ENCODE measurements around the gene KRTAP10-6.
"Not testable (repeated sequence)": the region's sequence is repeated elsewhere in the genome, so short reads cannot be mapped to it uniquely, and the experiment has no call there.

The KRTAP10-6 gene

DNA sequence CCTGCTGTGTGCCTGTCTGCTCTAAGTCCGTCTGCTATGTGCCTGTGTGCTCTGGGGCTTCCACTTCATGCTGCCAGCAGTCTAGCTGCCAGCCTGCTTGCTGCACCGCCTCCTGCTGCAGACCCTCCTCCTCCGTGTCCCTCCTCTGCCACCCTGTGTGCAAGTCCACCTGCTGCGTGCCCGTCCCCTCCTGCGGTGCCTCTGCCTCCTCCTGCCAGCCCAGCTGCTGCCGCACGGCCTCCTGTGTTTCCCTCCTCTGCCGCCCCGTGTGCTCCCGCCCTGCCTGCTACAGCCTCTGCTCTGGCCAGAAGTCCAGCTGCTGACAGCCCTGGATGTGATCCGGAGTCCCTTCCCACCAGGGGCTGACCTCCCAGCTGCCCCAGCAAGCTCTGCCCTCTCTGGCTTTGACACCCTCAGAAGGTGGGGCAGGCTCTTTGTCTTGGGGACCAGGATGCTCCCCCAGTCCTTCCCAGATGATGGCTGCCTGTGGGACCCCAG, 45.6 kb upstream of the KRTAP10-6 start:
- H3K14ac ChIP-seq (ENCODE audit: low read length); H3K9me3 ChIP-seq (ENCODE audit: insufficient read depth, low read depth, low read length); H4K12ac ChIP-seq (ENCODE audit: low read depth, low read length); H3K4ac ChIP-seq (ENCODE audit: low read depth, low read length); H4K91ac ChIP-seq (ENCODE audit: low read depth, low read length); H3K79me1 ChIP-seq (ENCODE audit: low read length); H2AFZ ChIP-seq (ENCODE audit: insufficient read depth, low read length, poor library complexity); H2AK5ac ChIP-seq (ENCODE audit: low read length); H3K9ac ChIP-seq (ENCODE audit: low read length); H2BK5ac ChIP-seq (ENCODE audit: low read depth, low read length, poor library complexity); H2BK120ac ChIP-seq (ENCODE audit: insufficient read depth, low read length, poor library complexity); H3K36me3 ChIP-seq (ENCODE audit: control insufficient read depth in 1 of 2, insufficient read depth in 2 of 2, low read length in 2 of 2); H3K27me3 ChIP-seq (ENCODE audit: insufficient read depth, low read length); H3K18ac ChIP-seq (ENCODE audit: low read length); H3K23ac ChIP-seq (ENCODE audit: low read length); H3K79me2 ChIP-seq (ENCODE audit: control insufficient read depth, insufficient read depth, low read length, poor library complexity); H3K4me2 ChIP-seq (ENCODE audit: low read length); H2BK12ac ChIP-seq (ENCODE audit: low read length); H3K27ac ChIP-seq (ENCODE audit: low read depth, low read length); H3K4me1 ChIP-seq (ENCODE audit: control insufficient read depth in 1 of 2, insufficient read depth in 2 of 2, low read length in 2 of 2); DNase-seq; H4K8ac ChIP-seq (ENCODE audit: low read depth, low read length); H3K4me3 ChIP-seq (ENCODE audit: low read depth, low read length): not testable (repeated sequence)
- WGBS (ENCODE audit: extremely low coverage, insufficient coverage, insufficient read length): no CpG with 5 or more reads among the region's 12 CpGs

GRCh38 chr21:44637018-44637850, 44.9 kb upstream of the KRTAP10-6 start, which contains the start of gene KRTAP10-10:
TSS of gene KRTAP10-10 (plus strand) at chr21:44637356. CDS start at chr21:44637418, 62 bp downstream.
- Histone ChIP-seq H3K14ac (ENCODE audit: low read length) (no peak within 1 kb of the TSS), H3K23ac (ENCODE audit: low read length) (no peak within 1 kb of the TSS), H3K27ac (ENCODE audit: low read depth, low read length) (no peak within 1 kb of the TSS), H3K9me3 (ENCODE audit: insufficient read depth, low read depth, low read length) (no peaks in the 10 kb centered on the region), H3K4ac (ENCODE audit: low read depth, low read length) (no peak within 1 kb of the TSS), H4K91ac (ENCODE audit: low read depth, low read length) (no peak within 1 kb of the TSS), H3K79me2 (ENCODE audit: control insufficient read depth, insufficient read depth, low read length, poor library complexity) (no peaks in the 10 kb centered on the region), H3K4me3 (ENCODE audit: low read depth, low read length) (peak within 1 kb of the TSS; percentile 56), H3K4me1 (ENCODE audit: control insufficient read depth in 1 of 2, insufficient read depth in 2 of 2, low read length in 2 of 2) (no peaks in the 10 kb centered on the region), H2BK5ac (ENCODE audit: low read depth, low read length, poor library complexity) (no peak within 1 kb of the TSS), H3K36me3 (ENCODE audit: control insufficient read depth in 1 of 2, insufficient read depth in 2 of 2, low read length in 2 of 2) (no peaks in the 10 kb centered on the region), H2AFZ (ENCODE audit: insufficient read depth, low read length, poor library complexity) (no peak within 1 kb of the TSS), H2BK120ac (ENCODE audit: insufficient read depth, low read length, poor library complexity) (no peak within 1 kb of the TSS), H4K12ac (ENCODE audit: low read depth, low read length) (no peak within 1 kb of the TSS), H3K9ac (ENCODE audit: low read length) (no peak within 1 kb of the TSS), H4K8ac (ENCODE audit: low read depth, low read length) (no peak within 1 kb of the TSS), H3K4me2 (ENCODE audit: low read length) (no peak within 1 kb of the TSS), H2BK12ac (ENCODE audit: low read length) (no peak within 1 kb of the TSS), H3K27me3 (ENCODE audit: insufficient read depth, low read length) (no peaks in the 10 kb centered on the region), H3K79me1 (ENCODE audit: low read length) (no peaks in the 10 kb centered on the region), H2AK5ac (ENCODE audit: low read length) (no peak within 1 kb of the TSS), H3K18ac (ENCODE audit: low read length) (no peak within 1 kb of the TSS)
- no peak for DNase-seq
- no CpG with 5 or more reads among the region's 21 CpGs for WGBS (ENCODE audit: extremely low coverage, insufficient coverage, insufficient read length)

DNA sequence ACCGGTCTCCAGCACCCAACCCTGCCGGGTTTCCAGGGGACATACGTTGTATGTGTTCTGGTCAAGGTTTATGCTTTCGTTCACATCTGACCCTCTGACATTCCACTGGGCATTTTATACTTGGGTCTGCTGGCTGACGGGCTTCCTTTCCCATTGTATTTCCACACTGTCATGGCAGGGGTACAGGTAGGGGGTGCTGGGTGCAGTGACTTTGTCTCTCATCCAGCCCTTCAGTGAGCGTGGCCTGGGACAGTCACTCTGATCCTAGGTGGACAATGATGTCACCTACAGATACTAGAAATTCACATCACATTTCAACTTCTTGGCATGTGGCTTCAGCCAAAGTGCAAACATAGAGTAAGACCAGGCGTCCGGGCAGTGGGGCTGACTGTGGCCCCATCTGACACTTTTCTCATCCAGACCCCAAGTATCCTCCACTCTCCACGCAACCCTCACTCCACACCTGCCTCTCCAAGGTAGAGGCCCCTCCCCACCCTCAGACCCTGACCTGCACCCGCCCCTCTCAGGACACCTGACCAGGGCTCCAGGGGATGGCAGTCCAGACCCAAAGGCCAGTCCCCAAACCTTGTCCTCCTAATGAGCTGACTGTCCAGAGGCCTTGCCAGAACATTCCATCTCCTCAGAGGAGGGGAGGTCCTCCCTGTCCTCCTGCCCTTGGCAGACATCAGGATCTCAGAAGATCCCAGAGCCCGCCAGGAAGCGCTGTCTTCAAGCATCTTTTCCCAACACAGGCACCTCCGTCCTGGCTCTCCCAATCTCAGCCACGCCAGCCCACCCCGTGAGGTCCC, 44.1 kb upstream of the KRTAP10-6 start:
- H3K18ac ChIP-seq (ENCODE audit: low read length): no peak overlapping the region
- no peak overlapping the region for H4K8ac ChIP-seq (ENCODE audit: low read depth, low read length)
- no peaks in the 10 kb centered on the region for H3K27me3 ChIP-seq (ENCODE audit: insufficient read depth, low read length)
- H3K79me1 ChIP-seq (ENCODE audit: low read length): no peaks in the 10 kb centered on the region
- no peak for DNase-seq
- H3K23ac ChIP-seq (ENCODE audit: low read length): no peak overlapping the region
- no peaks in the 10 kb centered on the region for H3K36me3 ChIP-seq (ENCODE audit: control insufficient read depth in 1 of 2, insufficient read depth in 2 of 2, low read length in 2 of 2)
- H3K4ac ChIP-seq (ENCODE audit: low read depth, low read length): no peak overlapping the region
- H3K4me2 ChIP-seq (ENCODE audit: low read length): no peak overlapping the region
- H3K4me1 ChIP-seq (ENCODE audit: control insufficient read depth in 1 of 2, insufficient read depth in 2 of 2, low read length in 2 of 2): no peaks in the 10 kb centered on the region
- no peak overlapping the region for H3K4me3 ChIP-seq (ENCODE audit: low read depth, low read length)
- WGBS (ENCODE audit: extremely low coverage, insufficient coverage, insufficient read length): no CpG with 5 or more reads among the region's 15 CpGs
- no peak overlapping the region for H2AK5ac ChIP-seq (ENCODE audit: low read length)
- H3K79me2 ChIP-seq (ENCODE audit: control insufficient read depth, insufficient read depth, low read length, poor library complexity): no peaks in the 10 kb centered on the region
- no peak overlapping the region for H2BK120ac ChIP-seq (ENCODE audit: insufficient read depth, low read length, poor library complexity)
- no peak overlapping the region for H4K12ac ChIP-seq (ENCODE audit: low read depth, low read length)
- H2AFZ ChIP-seq (ENCODE audit: insufficient read depth, low read length, poor library complexity): no peak overlapping the region
- no peak overlapping the region for H3K27ac ChIP-seq (ENCODE audit: low read depth, low read length)
- no peak overlapping the region for H2BK12ac ChIP-seq (ENCODE audit: low read length)
- no peak overlapping the region for H3K14ac ChIP-seq (ENCODE audit: low read length)
- no peak overlapping the region for H2BK5ac ChIP-seq (ENCODE audit: low read depth, low read length, poor library complexity)
- H4K91ac ChIP-seq (ENCODE audit: low read depth, low read length): no peak overlapping the region
- no peak overlapping the region for H3K9ac ChIP-seq (ENCODE audit: low read length)
- H3K9me3 ChIP-seq (ENCODE audit: insufficient read depth, low read depth, low read length): no peaks in the 10 kb centered on the region

GRCh38 chr21:44632067-44632466, 39.8 kb upstream of the KRTAP10-6 start:
- no peak overlapping the region for H3K4me2 ChIP-seq (ENCODE audit: low read length)
- H3K36me3 ChIP-seq (ENCODE audit: control insufficient read depth in 1 of 2, insufficient read depth in 2 of 2, low read length in 2 of 2): no peaks in the 10 kb centered on the region
- H3K18ac ChIP-seq (ENCODE audit: low read length): no peak overlapping the region
- H2BK120ac ChIP-seq (ENCODE audit: insufficient read depth, low read length, poor library complexity): no peak overlapping the region
- H4K12ac ChIP-seq (ENCODE audit: low read depth, low read length): no peak overlapping the region
- WGBS (ENCODE audit: extremely low coverage, insufficient coverage, insufficient read length): no CpG with 5 or more reads among the region's 1 CpG
- H3K27ac ChIP-seq (ENCODE audit: low read depth, low read length): no peak overlapping the region
- H3K9me3 ChIP-seq (ENCODE audit: insufficient read depth, low read depth, low read length): no peaks in the 10 kb centered on the region
- H2AK5ac ChIP-seq (ENCODE audit: low read length): no peak overlapping the region
- no peak overlapping the region for H3K4me3 ChIP-seq (ENCODE audit: low read depth, low read length)
- H4K91ac ChIP-seq (ENCODE audit: low read depth, low read length): no peak overlapping the region
- no peak overlapping the region for H2BK5ac ChIP-seq (ENCODE audit: low read depth, low read length, poor library complexity)
- H3K27me3 ChIP-seq (ENCODE audit: insufficient read depth, low read length): no peaks in the 10 kb centered on the region
- H4K8ac ChIP-seq (ENCODE audit: low read depth, low read length): no peak overlapping the region
- H3K14ac ChIP-seq (ENCODE audit: low read length): no peak overlapping the region
- H3K4ac ChIP-seq (ENCODE audit: low read depth, low read length): no peak overlapping the region
- H2AFZ ChIP-seq (ENCODE audit: insufficient read depth, low read length, poor library complexity): no peak overlapping the region
- H3K79me1 ChIP-seq (ENCODE audit: low read length): no peaks in the 10 kb centered on the region
- no peak overlapping the region for H3K9ac ChIP-seq (ENCODE audit: low read length)
- no peak overlapping the region for H2BK12ac ChIP-seq (ENCODE audit: low read length)
- H3K23ac ChIP-seq (ENCODE audit: low read length): no peak overlapping the region
- DNase-seq: no peak
- H3K79me2 ChIP-seq (ENCODE audit: control insufficient read depth, insufficient read depth, low read length, poor library complexity): no peaks in the 10 kb centered on the region
- H3K4me1 ChIP-seq (ENCODE audit: control insufficient read depth in 1 of 2, insufficient read depth in 2 of 2, low read length in 2 of 2): no peaks in the 10 kb centered on the region
